Heart left ventricle (tissue), 13 donors: ENCODE results near the gene WDR89.

Experiments used
- CTCF ChIP-seq, 12 donors: fragments of 200-600 bp; sonication (generic) in 4 of 12; IDR thresholded peaks; one replicate each; pipeline versions ENCODE4 v1.5.0 to v1.8.0; 2018 to 2022; ENCODE audit warnings: antibody characterized with exemption in 12 of 12, mild to moderate bottlenecking in 5 of 12
- POLR2A ChIP-seq, 2 donors: fragments of 450-650 bp; IDR thresholded peaks; one replicate each; pipeline ENCODE4 v1.6.1; 2017; ENCODE audit warnings: antibody characterized with exemption in 2 of 2, mild to moderate bottlenecking in 2 of 2, moderate library complexity in 2 of 2
- donor health status: ischemic (EF 13 %, LVEDD 7.1; RV severe dilation, severe dysfunction).
- donor health status: DM: no; HTN: yes; CAD: no.
- donor health status: DM: no; HTN: no; CAD: no.
- donor health status: ischemic (EF 25% LVEDD 6.9; RV normal size, moderate dysfunction).
- donor health status: ischemic (EF 25% LVEDD 5.7; RV mildly dilated, moderate dysfunction).
- donor health status: ischemic (EF 35%, LVEDD 5.7; RV mildly dilated, moderate dysfunction).
- donor health status: nonischemic (EF 11% LVEDD 7.7; RV severe dilation, severe dysfunction).
- donor health status: DM: yes; HTN: yes; CAD: no.
- donor health status: PGD.
- donor health status: ischemic (EF 29% LVEDD 5.4; RV normal size, mild dysfunction).
- donor health status: nonischemic (EF 23%, LVEDD 6.1; RV moderate dilation, normal function).

GRCh38 chr14:63565448-63565847, 76.2 kb downstream of the WDR89 start:
- no peak for TF ChIP-seq CTCF (IDR thresholded peaks at IDR 0.05)
- TF ChIP-seq POLR2A (IDR thresholded peaks at IDR 0.05), result no peak
